Measurements from ENCODE around the gene ZC3H7B.
"Not testable (repeated sequence)": the region's sequence is repeated elsewhere in the genome, so short reads cannot be mapped to it uniquely, and the experiment has no call there.

The ZC3H7B gene

GRCh38 chr22:41280854-41281253 is 20.5 kb upstream of the ZC3H7B start:
- no peak for DNase-seq
- in situ Hi-C loops (cut with HindIII; ENCODE audit: low pct_ligation_motif_present, low pct_unique_long_range_greater_than_20kb, low sequenced_read_pairs): no loop called here

GRCh38 chr22:41284465-41284864 is 16.9 kb upstream of the ZC3H7B start:
- in situ Hi-C loops (cut with HindIII; ENCODE audit: low pct_ligation_motif_present, low pct_unique_long_range_greater_than_20kb, low sequenced_read_pairs): no loop called here
- no peak for DNase-seq

- in situ Hi-C loops (cut with HindIII; ENCODE audit: low pct_ligation_motif_present, low pct_unique_long_range_greater_than_20kb, low sequenced_read_pairs): no loop called here
- DNase-seq: peak; percentile 86
Observed at GRCh38 chr22:41285441-41285819, 15.9 kb upstream of the ZC3H7B start.

GRCh38 chr22:41285820-41286638 is 15.3 kb upstream of the ZC3H7B start, which contains the start of gene RANGAP1:
TSS of gene RANGAP1 (minus strand) at chr22:41286187. CDS start at chr22:41281044, 5,143 bp downstream.
- in situ Hi-C loops (cut with HindIII; ENCODE audit: low pct_ligation_motif_present, low pct_unique_long_range_greater_than_20kb, low sequenced_read_pairs): no loop called here
- peak; percentile 97 for DNase-seq

- in situ Hi-C loops (cut with HindIII; ENCODE audit: low pct_ligation_motif_present, low pct_unique_long_range_greater_than_20kb, low sequenced_read_pairs): no loop called here
- DNase-seq: peak; percentile 37
Observed at GRCh38 chr22:41286639-41287091, 14.7 kb upstream of the ZC3H7B start.

GRCh38 chr22:41288245-41288946 is 12.9 kb upstream of the ZC3H7B start:
- in situ Hi-C loops (cut with HindIII; ENCODE audit: low pct_ligation_motif_present, low pct_unique_long_range_greater_than_20kb, low sequenced_read_pairs): no loop called here
- peak; percentile 80 for DNase-seq

GRCh38 chr22:41289671-41290070 is 11.7 kb upstream of the ZC3H7B start:
- in situ Hi-C loops (cut with HindIII; ENCODE audit: low pct_ligation_motif_present, low pct_unique_long_range_greater_than_20kb, low sequenced_read_pairs): no loop called here
- DNase-seq: no peak

- in situ Hi-C loops (cut with HindIII; ENCODE audit: low pct_ligation_motif_present, low pct_unique_long_range_greater_than_20kb, low sequenced_read_pairs): no loop called here
- peak; percentile 89 for DNase-seq
Observed at GRCh38 chr22:41290262-41291221, 10.8 kb upstream of the ZC3H7B start.

GRCh38 chr22:41294816-41295215 is 6.5 kb upstream of the ZC3H7B start:
- in situ Hi-C loops (cut with HindIII; ENCODE audit: low pct_ligation_motif_present, low pct_unique_long_range_greater_than_20kb, low sequenced_read_pairs); DNase-seq: not testable (repeated sequence)

- in situ Hi-C loops (cut with HindIII; ENCODE audit: low pct_ligation_motif_present, low pct_unique_long_range_greater_than_20kb, low sequenced_read_pairs): no loop called here
- DNase-seq: no peak
Observed at GRCh38 chr22:41296826-41297667, 4.3 kb upstream of the ZC3H7B start.

GRCh38 chr22:41300661-41301060 is 664 bp upstream of the ZC3H7B start:
- in situ Hi-C loops (cut with HindIII; ENCODE audit: low pct_ligation_motif_present, low pct_unique_long_range_greater_than_20kb, low sequenced_read_pairs): no loop called here
- DNase-seq: no peak

GRCh38 chr22:41302021-41302767 is 869 bp downstream of the ZC3H7B start:
- no peak for DNase-seq

GRCh38 chr22:41302811-41303210 is 1.5 kb downstream of the ZC3H7B start:
- in situ Hi-C loops (cut with HindIII; ENCODE audit: low pct_ligation_motif_present, low pct_unique_long_range_greater_than_20kb, low sequenced_read_pairs): no loop called here

More at GRCh38 chr22:41302021-41302767, 869 bp downstream of the ZC3H7B start:
- in situ Hi-C loops (cut with HindIII; ENCODE audit: low pct_ligation_motif_present, low pct_unique_long_range_greater_than_20kb, low sequenced_read_pairs): no loop called here

GRCh38 chr22:41305646-41306045 is 4.3 kb downstream of the ZC3H7B start:
- peak; percentile 85 for DNase-seq
- in situ Hi-C loops (cut with HindIII; ENCODE audit: low pct_ligation_motif_present, low pct_unique_long_range_greater_than_20kb, low sequenced_read_pairs): no loop called here

More at GRCh38 chr22:41302811-41303210, 1.5 kb downstream of the ZC3H7B start:
- no peak for DNase-seq

- in situ Hi-C loops (cut with HindIII; ENCODE audit: low pct_ligation_motif_present, low pct_unique_long_range_greater_than_20kb, low sequenced_read_pairs): no loop called here
- no peak for DNase-seq
Observed at GRCh38 chr22:41308054-41308453, 6.7 kb downstream of the ZC3H7B start.

- no peak for DNase-seq
- in situ Hi-C loops (cut with HindIII; ENCODE audit: low pct_ligation_motif_present, low pct_unique_long_range_greater_than_20kb, low sequenced_read_pairs): no loop called here
Observed at GRCh38 chr22:41308544-41308947, 7.2 kb downstream of the ZC3H7B start.

GRCh38 chr22:41310336-41310735 is 9.0 kb downstream of the ZC3H7B start:
- in situ Hi-C loops (cut with HindIII; ENCODE audit: low pct_ligation_motif_present, low pct_unique_long_range_greater_than_20kb, low sequenced_read_pairs): no loop called here
- DNase-seq: no peak
